ENCODE results near the gene GRAMD1A. TPM values are rescaled to one million over a fixed set of nuclear protein-coding genes. Genes with fewer than 3 reads are reported as not detected.
A peak's percentile ranks its signal among the peaks of the same experiment; 100 is the strongest.
"Not testable (repeated sequence)": the region's sequence is repeated elsewhere in the genome, so short reads cannot be mapped to it uniquely, and the experiment has no call there.

Gene GRAMD1A
- total and polyA plus RNA-seq, 5 donors = 27.9 to 37.4 (median 32.3) TPM

DNA sequence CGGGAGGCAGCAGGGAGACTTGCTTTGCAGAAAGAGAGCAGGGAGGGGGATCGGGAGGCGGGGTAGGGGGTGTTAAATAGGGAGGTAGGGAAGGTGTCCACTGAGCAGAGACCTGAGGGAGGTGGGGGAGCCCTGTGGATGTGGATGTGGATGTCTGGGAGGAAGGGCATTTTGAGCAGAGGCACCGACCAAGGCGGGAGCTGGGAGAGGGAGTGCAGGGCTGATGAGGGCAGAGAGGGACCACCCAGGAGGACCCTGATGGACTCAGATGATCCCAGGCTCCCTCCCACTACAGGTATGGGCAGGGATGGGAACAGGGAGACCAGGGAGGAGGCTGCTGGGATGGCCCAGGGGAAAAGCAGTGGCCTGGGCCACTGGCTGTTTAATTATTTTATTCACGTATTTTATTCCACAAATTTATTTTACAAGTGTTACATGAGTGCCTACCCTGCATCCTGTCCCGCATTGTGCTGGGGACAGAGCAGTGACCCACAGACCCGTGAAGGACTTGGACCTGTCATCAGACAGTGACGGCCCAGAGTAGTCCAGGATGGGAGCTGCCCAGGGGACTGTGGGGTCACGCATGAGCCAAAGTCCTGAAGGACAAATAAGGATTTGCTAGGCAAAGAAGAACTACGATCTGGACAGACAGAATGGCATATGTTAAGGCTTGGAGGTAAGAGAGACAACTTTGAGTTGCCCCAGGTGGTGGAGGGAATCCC, 5.3 kb downstream of the GRAMD1A start:
- no peaks in the 10 kb centered on the region for H3K9me3 ChIP-seq (ENCODE audit: control insufficient read depth, low read length)
- intact Hi-C loops (cut with DNase I) = no loop called here
- no peaks in the 10 kb centered on the region for H3K27me3 ChIP-seq (ENCODE audit: control insufficient read depth, insufficient read depth)
- H3K4me1 ChIP-seq (ENCODE audit: control insufficient read depth, insufficient read depth, low read length) = peaks cover 7% of the 10 kb centered on the region
- no peak overlapping the region for H3K4me3 ChIP-seq (ENCODE audit: low read length)
- peak in 1 of 3 donors; percentile 44 for DNase-seq
- no peak overlapping the region for H3K27ac ChIP-seq (ENCODE audit: low read length)
- WGBS = 74% methylated on average over 11 of the region's 11 CpGs
- no peak for ATAC-seq

DNA sequence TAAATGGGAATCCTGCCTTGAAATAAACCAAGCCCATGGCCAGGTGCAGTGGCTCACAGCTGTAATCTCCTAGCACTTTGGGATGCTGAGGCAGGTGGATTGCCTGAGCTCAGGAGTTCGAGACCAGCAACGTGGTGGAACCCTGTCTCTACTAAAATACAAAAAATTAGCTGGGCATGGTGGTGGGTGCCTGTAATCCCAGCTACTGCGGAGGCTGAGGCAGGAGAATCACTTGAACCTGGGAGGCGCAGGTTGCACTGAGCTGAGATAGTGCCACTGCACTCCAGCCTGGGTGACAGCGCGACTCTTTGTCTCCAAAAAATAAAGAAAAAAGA, 5.9 kb downstream of the GRAMD1A start:
- DNase-seq = peak in 1 of 3 donors; percentile 0
- H3K27ac ChIP-seq (ENCODE audit: low read length); H3K27me3 ChIP-seq (ENCODE audit: control insufficient read depth, insufficient read depth); ATAC-seq; H3K9me3 ChIP-seq (ENCODE audit: control insufficient read depth, low read length); H3K4me1 ChIP-seq (ENCODE audit: control insufficient read depth, insufficient read depth, low read length); intact Hi-C loops (cut with DNase I); H3K4me3 ChIP-seq (ENCODE audit: low read length): not testable (repeated sequence)
- 94% methylated on average over 6 of the region's 6 CpGs for WGBS

DNA sequence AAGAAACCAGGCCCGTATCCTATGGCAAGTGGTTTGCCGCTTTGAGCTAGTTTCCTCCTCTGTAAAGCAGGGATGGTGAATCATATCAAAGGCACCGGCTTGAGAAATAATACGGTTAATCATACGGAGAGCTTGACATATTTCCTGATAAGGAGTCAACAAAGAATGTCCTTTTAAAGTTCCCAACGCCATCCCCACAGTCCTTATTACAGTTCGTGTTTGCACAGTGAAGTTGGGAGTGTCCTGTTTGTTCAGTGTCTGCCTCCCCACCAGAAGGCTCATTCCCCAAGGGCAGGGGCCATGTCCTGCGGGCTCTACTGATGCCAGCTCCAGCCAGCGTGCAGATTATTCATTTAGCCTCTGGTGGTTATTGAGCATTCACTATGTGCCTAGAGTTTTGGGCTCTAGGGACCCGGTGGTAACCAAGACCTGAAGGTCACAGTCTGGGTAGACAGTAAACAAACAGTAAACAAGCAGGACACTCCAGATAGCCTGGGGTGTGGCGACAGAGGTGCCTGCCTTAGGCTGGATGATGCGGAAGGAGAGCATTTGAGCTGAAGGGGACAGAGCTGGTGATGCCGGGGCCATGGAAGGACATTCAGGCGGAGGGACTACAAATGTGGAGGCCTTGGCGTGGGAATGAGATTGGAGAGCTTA, 6.3 kb downstream of the GRAMD1A start:
- ATAC-seq (peak; percentile 51 to 65), DNase-seq (peak in 1 of 3 donors; percentile 60)
- intact Hi-C loops (cut with DNase I) = no loop called here
- 70% methylated on average over 15 of the region's 15 CpGs for WGBS
- H3K4me1 ChIP-seq (ENCODE audit: control insufficient read depth, insufficient read depth, low read length) = peaks cover 7% of the 10 kb centered on the region
- H3K9me3 ChIP-seq (ENCODE audit: control insufficient read depth, low read length) = no peaks in the 10 kb centered on the region
- no peak overlapping the region for H3K4me3 ChIP-seq (ENCODE audit: low read length)
- no peaks in the 10 kb centered on the region for H3K27me3 ChIP-seq (ENCODE audit: control insufficient read depth, insufficient read depth)
- H3K27ac ChIP-seq (ENCODE audit: low read length) = no peak overlapping the region

DNA sequence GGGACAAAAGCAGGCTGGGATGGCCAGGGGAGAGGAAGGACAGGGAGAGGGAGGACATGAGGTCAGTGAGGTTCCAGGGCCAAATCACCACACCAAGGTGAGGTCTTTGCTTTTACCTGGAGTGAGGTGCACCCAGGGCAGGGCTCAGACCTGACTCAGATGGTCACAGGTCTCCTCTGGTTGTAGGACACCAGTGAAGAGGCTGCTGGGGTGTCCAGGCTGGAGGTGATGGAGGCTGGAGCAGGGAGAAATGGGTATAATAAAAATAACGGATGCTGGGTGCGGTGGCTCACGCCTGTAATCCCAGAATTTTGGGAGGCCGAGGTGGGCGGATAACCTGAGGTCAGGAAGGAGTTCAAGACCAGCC, 6.9 kb downstream of the GRAMD1A start:
- Histone ChIP-seq H3K27me3 (ENCODE audit: control insufficient read depth, insufficient read depth) (no peaks in the 10 kb centered on the region), H3K9me3 (ENCODE audit: control insufficient read depth, low read length) (no peaks in the 10 kb centered on the region), H3K4me3 (ENCODE audit: low read length) (no peak overlapping the region), H3K4me1 (ENCODE audit: control insufficient read depth, insufficient read depth, low read length) (peaks cover 7% of the 10 kb centered on the region), H3K27ac (ENCODE audit: low read length) (no peak overlapping the region)
- WGBS = 98% methylated on average over 5 of the region's 5 CpGs
- no peak for ATAC-seq
- intact Hi-C loops (cut with DNase I) = no loop called here
- DNase-seq = no peak

DNA sequence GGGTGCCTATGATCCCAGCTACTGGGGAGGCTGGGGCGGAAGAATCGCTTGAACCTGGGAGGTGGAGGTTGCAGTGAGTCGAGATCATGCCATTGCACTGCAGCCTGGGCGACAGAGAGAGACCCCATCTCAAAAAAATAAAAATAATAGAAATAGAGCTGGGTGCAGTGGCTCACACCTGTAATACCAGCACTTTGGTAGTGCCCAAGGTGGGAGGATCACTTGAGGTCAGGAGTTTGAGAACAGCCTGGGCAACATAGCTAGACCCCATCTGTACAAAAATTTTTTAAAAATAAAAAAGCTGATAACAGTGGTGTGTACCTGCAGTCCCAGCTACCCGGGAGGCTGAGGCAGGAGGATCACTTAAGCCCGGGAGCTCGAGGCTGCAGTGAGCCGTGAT, 7.3 kb downstream of the GRAMD1A start:
- H3K4me1 ChIP-seq (ENCODE audit: control insufficient read depth, insufficient read depth, low read length); ATAC-seq; H3K27ac ChIP-seq (ENCODE audit: low read length); H3K9me3 ChIP-seq (ENCODE audit: control insufficient read depth, low read length); H3K4me3 ChIP-seq (ENCODE audit: low read length); H3K27me3 ChIP-seq (ENCODE audit: control insufficient read depth, insufficient read depth); intact Hi-C loops (cut with DNase I): not testable (repeated sequence)
- 97% methylated on average over 8 of the region's 8 CpGs for WGBS
- peak in 1 of 3 donors; percentile 4 for DNase-seq

DNA sequence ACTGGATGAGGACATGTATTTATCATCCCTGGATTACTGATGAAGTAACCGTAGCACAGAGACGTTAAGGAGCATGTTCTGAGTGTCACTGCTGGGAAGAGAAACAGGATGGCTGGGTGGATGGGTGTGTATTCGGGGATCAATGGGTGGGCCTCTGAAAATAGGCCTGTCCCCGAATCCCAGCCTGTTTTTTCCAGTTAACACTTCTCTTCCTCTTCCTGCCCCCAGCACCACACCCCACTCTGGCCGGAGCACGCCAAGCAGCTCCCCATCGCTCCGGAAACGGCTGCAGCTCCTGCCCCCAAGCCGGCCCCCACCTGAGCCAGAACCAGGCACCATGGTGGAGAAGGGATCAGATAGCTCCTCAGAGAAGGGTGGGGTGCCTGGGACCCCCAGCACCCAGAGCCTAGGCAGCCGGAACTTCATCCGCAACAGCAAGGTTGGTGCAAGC, 8.8 kb downstream of the GRAMD1A start:
- Histone ChIP-seq H3K27me3 (ENCODE audit: control insufficient read depth, insufficient read depth) (no peaks in the 10 kb centered on the region), H3K9me3 (ENCODE audit: control insufficient read depth, low read length) (no peaks in the 10 kb centered on the region), H3K4me3 (ENCODE audit: low read length) (no peak overlapping the region), H3K4me1 (ENCODE audit: control insufficient read depth, insufficient read depth, low read length) (no peaks in the 10 kb centered on the region), H3K27ac (ENCODE audit: low read length) (no peak overlapping the region)
- intact Hi-C loops (cut with DNase I) = no loop called here
- peak; percentile 78 to 81 (median 80) for DNase-seq
- 72% methylated on average over 12 of the region's 12 CpGs for WGBS
- ATAC-seq = peak; percentile 42 to 83

DNA sequence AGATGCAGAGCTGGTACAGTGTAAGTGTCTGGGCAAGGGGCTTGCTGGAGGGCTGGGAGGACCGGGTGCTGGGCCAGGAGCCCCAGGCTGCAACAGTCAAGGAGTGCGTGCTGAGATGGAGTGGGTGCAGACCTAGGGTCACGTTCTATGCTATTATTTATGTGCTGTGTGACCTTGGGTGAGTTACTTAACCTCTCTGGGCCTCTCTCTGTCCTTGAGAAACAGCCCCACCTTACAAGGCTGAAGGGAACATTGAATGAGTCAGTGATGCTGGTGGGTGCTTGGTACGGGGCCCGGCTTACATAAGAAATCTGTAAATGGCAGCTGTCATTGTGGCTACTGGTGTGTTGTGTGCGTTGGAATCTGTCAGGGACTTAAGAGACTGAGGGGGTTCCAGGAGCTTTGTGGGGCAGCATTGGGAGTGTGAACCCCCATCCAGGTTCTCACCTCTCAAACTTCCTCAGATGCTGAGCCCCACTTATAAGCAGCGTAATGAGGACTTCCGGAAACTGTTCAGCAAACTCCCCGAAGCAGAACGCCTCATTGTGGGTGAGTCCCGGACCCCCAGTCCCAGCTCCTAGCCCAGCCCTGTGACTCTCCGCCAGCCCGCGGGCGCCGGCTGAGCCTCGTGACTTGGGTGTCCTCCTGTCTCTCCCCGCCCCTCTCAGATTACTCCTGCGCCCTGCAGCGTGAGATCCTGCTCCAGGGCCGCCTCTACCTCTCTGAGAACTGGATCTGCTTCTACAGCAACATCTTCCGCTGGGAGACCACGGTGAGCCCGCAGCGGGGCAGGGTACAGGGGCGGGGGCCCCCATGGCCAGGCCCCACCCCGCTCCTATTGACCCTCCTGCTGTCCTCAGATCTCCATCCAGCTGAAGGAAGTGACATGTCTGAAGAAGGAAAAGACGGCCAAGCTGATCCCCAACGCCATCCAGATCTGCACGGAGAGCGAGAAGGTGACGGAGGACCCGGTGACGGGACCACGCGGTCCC, 9.6 kb downstream of the GRAMD1A start:
- Histone ChIP-seq H3K9me3 (ENCODE audit: control insufficient read depth, low read length) (no peaks in the 10 kb centered on the region), H3K4me1 (ENCODE audit: control insufficient read depth, insufficient read depth, low read length) (no peaks in the 10 kb centered on the region), H3K4me3 (ENCODE audit: low read length) (no peak overlapping the region), H3K27me3 (ENCODE audit: control insufficient read depth, insufficient read depth) (no peaks in the 10 kb centered on the region), H3K27ac (ENCODE audit: low read length) (no peak overlapping the region)
- intact Hi-C loops (cut with DNase I) = loop anchor here in 2 of 4 donors (5.0 kb wide), 1 partner anchor 37 kb away; no protein-coding TSS in a partner anchor
- DNase-seq (peak in 1 of 3 donors; percentile 36), ATAC-seq (no peak)
- WGBS = 89% methylated on average over 36 of the region's 36 CpGs

DNA sequence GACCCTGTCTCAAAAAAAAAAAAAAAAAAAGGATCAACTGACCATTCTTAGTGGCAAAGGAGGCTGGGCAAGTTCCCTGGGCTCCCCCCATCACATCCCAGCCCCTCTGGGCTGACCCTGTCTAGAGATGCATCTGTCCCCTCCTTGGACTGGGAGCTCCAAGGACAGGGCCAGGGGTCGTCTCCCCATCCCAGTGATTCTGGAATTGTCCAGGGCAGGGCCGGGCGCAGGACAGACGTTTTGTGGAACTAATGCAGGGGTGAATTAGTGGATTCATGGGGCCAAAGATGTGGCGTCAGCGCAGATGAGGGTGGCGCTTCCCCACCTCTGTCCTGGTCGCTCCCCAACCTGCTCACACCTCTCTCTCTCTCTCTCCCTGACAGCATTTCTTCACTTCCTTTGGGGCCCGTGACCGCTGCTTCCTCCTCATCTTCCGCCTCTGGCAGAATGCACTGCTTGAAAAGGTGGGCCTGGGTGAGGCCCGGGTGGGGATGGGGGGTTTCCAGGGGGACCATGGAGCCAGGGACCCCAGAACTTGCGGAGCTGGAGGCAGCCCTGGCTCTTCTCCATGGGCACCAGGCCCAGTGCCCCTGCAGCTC, 11.1 kb downstream of the GRAMD1A start:
- intact Hi-C loops (cut with DNase I) = loop anchor here in 2 of 4 donors (5.0 kb wide), 1 partner anchor 39 kb away; no protein-coding TSS in a partner anchor
- DNase-seq (peak in 2 of 3 donors; percentile 47 to 54), ATAC-seq (no peak)
- WGBS = 78% methylated on average over 13 of the region's 13 CpGs
- Histone ChIP-seq H3K27me3 (ENCODE audit: control insufficient read depth, insufficient read depth) (no peaks in the 10 kb centered on the region), H3K27ac (ENCODE audit: low read length) (no peak overlapping the region), H3K4me3 (ENCODE audit: low read length) (no peak overlapping the region), H3K4me1 (ENCODE audit: control insufficient read depth, insufficient read depth, low read length) (no peaks in the 10 kb centered on the region), H3K9me3 (ENCODE audit: control insufficient read depth, low read length) (no peaks in the 10 kb centered on the region)

DNA sequence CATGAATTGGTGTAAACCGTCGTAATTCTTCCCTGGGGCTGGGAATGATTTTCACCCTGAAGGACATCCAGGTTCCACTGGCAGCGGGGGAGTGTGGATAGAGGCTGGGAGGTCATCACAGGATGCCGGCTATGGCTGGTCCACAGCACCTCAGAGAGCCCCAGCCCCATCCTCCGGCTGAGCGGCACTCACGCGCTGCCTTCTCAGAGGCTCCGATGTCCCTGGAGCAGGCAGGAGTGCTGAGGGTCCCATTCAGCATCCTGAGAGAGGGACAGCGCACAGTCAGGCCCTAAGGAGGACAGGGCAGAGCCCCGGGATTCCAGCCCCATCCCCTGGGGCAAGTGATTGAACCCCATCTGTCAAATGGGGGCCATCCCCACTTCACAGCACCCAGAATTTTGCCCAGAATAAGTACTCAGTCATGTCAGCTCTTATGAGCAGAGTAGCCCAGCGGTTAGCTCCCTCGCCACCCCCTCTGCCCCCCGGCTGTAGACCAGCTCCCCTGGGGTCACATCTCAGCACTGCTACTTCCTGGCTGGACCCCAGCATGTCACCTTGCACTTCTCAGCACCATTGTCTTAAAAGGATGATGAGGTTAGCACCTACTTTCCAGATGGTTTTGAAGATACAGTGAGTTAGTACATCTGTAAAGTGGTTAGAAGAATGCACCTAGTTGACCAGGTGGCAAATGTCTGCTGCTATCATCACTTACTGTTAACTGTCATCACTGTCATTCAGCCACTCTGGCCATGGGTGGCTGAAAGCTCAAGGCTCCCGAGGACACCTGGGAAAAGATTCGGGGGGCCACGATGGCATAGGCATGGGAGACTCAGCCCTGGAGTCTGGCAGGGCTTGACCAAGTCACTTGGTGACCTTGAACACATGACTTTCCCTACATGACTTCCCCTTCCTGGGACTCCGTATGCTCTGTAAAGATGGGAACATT, 11.9 kb downstream of the GRAMD1A start:
- no peak for ATAC-seq

More for the DNA sequence above, 11.9 kb downstream of the GRAMD1A start:
- no peak overlapping the region for H3K27ac ChIP-seq (ENCODE audit: low read length)
- WGBS = 76% methylated on average over 18 of the region's 18 CpGs
- DNase-seq = peak in 2 of 3 donors; percentile 48 to 50
- intact Hi-C loops (cut with DNase I) = loop anchor here in 3 of 4 donors (2.0 to 5.0 kb wide), 2 partner anchors 39 to 40 kb away; no protein-coding TSS in a partner anchor
- no peaks in the 10 kb centered on the region for H3K27me3 ChIP-seq (ENCODE audit: control insufficient read depth, insufficient read depth)
- no peak overlapping the region for H3K4me3 ChIP-seq (ENCODE audit: low read length)
- H3K4me1 ChIP-seq (ENCODE audit: control insufficient read depth, insufficient read depth, low read length) = no peaks in the 10 kb centered on the region
- no peaks in the 10 kb centered on the region for H3K9me3 ChIP-seq (ENCODE audit: control insufficient read depth, low read length)

All from right cardiac atrium (tissue), 5 donors.